Mucosa of descending colon (tissue), 3 donors: ENCODE results near the gene AMBRA1. TPM values are rescaled to one million over a fixed set of nuclear protein-coding genes. Genes with fewer than 3 reads are reported as not detected.

Experiments
- ATAC-seq: fragments of 200-7000 bp; cut with Tn5 transposase; one replicate; pipeline ENCODE4 v1.9.1; 2020; ENCODE audit warnings: mild to moderate bottlenecking, moderate library complexity
- DNase-seq, 3 donors: peaks; one replicate each; pipeline ENCODE4 v3.0.0-alpha.2; 2020
- H3K36me3 ChIP-seq: fragments of 200-600 bp; one replicate; pipeline ENCODE4 v1.8.0; 2021; ENCODE audit warnings: low read depth, mild to moderate bottlenecking
- H3K4me1 ChIP-seq: fragments of 200-600 bp; one replicate; pipeline ENCODE4 v1.8.0; 2021; ENCODE audit warnings: low read depth, mild to moderate bottlenecking
- H3K4me3 ChIP-seq: fragments of 200-600 bp; one replicate; pipeline ENCODE4 v1.8.0; 2021; ENCODE audit warnings: mild to moderate bottlenecking
- H3K9me3 ChIP-seq: fragments of 200-600 bp; one replicate; pipeline ENCODE4 v1.8.0; 2021; ENCODE audit warnings: mild to moderate bottlenecking
- CTCF ChIP-seq: fragments of 200-600 bp; IDR thresholded peaks from one replicate; pipeline ENCODE4 v1.8.0; 2022; ENCODE audit warnings: antibody characterized with exemption, mild to moderate bottlenecking
- intact Hi-C, 2 donors: fragments of 100-400 bp; cut with DNase I in 1 of 2; cut with micrococcal nuclease in 1 of 2; formaldehyde crosslinking; loops; one replicate each; pipeline versions ENCODE4 v1.11.0 to v1.11.1; 2022; cut with DNase I, micrococcal nuclease
- total RNA-seq, 3 donors: library from RNA; stranded (reverse); fragmentation: NEBNext Ultra II Directional in 2 of 3; extraction: Animal tissue kit (Norgen Biotek cat#: 25700) in 2 of 3; gene quantifications; one replicate each; pipeline versions ENCODE4 v1.2.1 to v1.2.4, GENCODE V29; 2021 to 2023
- donor health status: DM: no; HTN: no; CAD: no; lungs with moderate emphysema.
- donor health status: DM: no; HTN: no; CAD: no.
- donor health status: DM: no; HTN: yes; CAD: no.

AMBRA1 gene
- total RNA-seq, 3 donors from 2014 or later, result 42.0 to 46.7 (median 45.2) TPM

DNA sequence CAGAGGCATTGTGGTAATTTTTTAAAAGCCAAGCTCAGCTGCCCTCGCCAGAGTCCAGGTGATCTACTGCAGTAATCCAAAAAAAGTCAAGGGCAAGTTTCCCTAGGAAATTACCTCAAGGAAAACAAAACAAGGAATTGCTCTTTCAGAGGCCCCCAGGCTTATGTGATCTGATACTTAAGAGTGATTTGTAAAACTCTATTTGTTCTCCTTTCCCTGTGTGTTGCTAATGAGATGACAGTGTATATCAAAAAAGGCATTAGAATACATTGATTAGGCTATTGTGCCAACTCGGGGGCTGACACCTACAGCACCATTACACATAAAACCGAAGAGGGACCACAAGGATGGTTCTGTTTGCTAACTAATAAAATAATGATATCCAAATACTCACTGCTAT is 157.7 kb downstream of the AMBRA1 start:
- H3K36me3 ChIP-seq, result no peaks in the 10 kb centered on the region
- no peaks in the 10 kb centered on the region for H3K9me3 ChIP-seq
- H3K4me3 ChIP-seq, result no peak overlapping the region
- ATAC-seq (no peak), DNase-seq (no peak)
- intact Hi-C loops, result no loop called here
- peaks cover 3% of the 10 kb centered on the region for H3K4me1 ChIP-seq
- no peak for TF ChIP-seq CTCF

- Histone ChIP-seq H3K36me3 (no peaks in the 10 kb centered on the region), H3K4me1 (peaks cover 3% of the 10 kb centered on the region), H3K4me3 (no peak overlapping the region), H3K9me3 (no peaks in the 10 kb centered on the region)
- intact Hi-C loops, result no loop called here
- ATAC-seq (no peak), DNase-seq (no peak)
- TF ChIP-seq CTCF, result no peak
Observed at GRCh38 chr11:46435679-46436078, 158.1 kb downstream of the AMBRA1 start.

DNA sequence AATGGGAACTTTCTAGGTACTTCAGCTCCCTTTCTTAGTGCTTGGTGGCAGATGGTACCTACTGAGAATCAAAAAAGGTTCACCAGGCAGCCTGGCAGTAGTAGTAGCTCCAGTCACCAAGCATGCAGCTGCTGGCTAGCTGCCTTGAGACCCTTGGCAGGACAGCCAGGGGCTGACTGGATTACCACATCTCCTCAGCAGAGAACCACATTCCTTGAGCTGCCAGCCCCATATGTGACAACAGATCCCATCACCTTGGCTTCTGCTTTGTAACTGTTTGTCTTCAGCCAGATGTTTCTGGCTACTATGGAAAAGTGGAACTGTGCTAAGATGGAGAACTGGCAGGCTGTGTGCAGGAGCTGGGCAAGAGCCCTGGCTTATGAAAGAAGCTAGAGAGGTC is 162.6 kb downstream of the AMBRA1 start:
- Histone ChIP-seq H3K36me3 (no peaks in the 10 kb centered on the region), H3K9me3 (no peaks in the 10 kb centered on the region), H3K4me3 (no peak overlapping the region), H3K4me1 (no peaks in the 10 kb centered on the region)
- ATAC-seq (no peak), DNase-seq (no peak)
- intact Hi-C loops, result no loop called here
- no peak for TF ChIP-seq CTCF

- intact Hi-C loops, result no loop called here
- no peak for ATAC-seq
- no peaks in the 10 kb centered on the region for H3K4me1 ChIP-seq
- no peak for DNase-seq
- no peak overlapping the region for H3K4me3 ChIP-seq
- H3K36me3 ChIP-seq, result no peaks in the 10 kb centered on the region
- no peak for TF ChIP-seq CTCF
- no peaks in the 10 kb centered on the region for H3K9me3 ChIP-seq
Observed at GRCh38 chr11:46429717-46430116, 164.1 kb downstream of the AMBRA1 start.

DNA sequence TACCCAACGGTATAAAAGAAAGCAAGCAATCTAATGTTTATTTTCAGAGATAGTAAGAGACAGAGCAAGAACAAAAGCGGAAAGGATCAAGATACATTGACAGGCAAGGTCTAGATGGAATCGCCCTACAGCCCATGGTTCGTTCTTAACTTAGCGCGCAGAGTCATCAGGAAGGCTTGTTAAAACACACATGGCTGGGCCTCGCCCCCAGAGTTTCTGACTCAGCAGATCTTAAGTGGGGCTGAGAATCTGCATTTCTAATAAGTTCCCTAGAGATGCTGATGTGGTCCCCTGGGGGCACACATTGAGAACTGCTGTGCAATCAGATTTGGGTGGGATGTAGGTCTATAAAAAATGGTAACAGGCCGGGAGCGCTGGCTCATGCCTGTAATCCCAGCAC is 166.5 kb downstream of the AMBRA1 start:
- DNase-seq (no peak), ATAC-seq (no peak)
- H3K9me3 ChIP-seq, result no peaks in the 10 kb centered on the region
- no peaks in the 10 kb centered on the region for H3K36me3 ChIP-seq
- H3K4me3 ChIP-seq, result no peak overlapping the region
- no peak for TF ChIP-seq CTCF
- intact Hi-C loops, result no loop called here
- no peaks in the 10 kb centered on the region for H3K4me1 ChIP-seq

DNA sequence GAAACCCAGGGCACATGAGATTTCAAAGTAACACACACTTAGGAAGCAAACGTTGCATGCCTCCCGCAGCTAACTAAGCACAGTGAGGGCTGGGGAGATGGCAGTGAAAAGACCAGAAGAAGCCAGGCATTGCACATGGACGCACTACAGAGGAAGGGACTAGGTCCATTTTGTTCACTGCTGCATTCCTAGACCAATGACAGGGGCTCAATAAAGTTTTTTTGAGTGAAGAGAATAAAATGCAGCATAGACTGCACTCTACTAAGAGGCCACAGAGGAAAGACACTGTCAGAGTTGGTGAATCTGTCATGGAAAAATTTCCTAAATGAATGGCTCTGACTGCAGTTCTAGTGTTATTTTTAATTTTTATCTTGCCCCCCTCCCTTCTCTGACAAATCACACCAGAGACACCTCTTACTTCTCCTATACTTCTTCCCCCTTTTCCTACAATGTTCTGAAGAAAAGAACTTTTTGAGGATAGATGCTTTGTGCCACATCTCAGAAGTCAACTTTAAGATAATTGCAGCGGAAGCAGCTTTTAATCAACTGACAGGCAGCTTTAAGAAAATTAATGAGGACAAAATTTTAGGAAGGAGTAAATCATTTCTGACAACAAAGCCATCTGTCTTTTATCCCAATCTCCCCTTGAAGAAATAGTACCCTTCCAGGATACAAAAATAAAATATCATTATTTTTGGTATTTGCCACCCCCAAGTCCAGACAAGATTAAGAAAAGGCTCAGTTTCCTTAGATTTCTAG is 167.4 kb downstream of the AMBRA1 start:
- Histone ChIP-seq H3K4me3 (no peak overlapping the region), H3K4me1 (no peaks in the 10 kb centered on the region), H3K36me3 (no peaks in the 10 kb centered on the region), H3K9me3 (no peaks in the 10 kb centered on the region)
- DNase-seq (no peak), ATAC-seq (no peak)
- TF ChIP-seq CTCF, result no peak
- intact Hi-C loops, result no loop called here
